Right lobe of liver (tissue), 6 donors: Measurements from ENCODE around the gene GABBR1. TPM values are rescaled to one million over a fixed set of nuclear protein-coding genes. Genes with fewer than 3 reads are reported as not detected.

Source experiments
- ATAC-seq, 4 donors: fragments of 200-7000 bp; cut with Tn5 transposase; one replicate each; pipeline ENCODE4 v1.9.1; 2020; ENCODE audit warnings: mild to moderate bottlenecking in 4 of 4, moderate library complexity in 4 of 4
- DNase-seq, 3 donors: peaks; one replicate each; pipeline ENCODE4 v3.0.0-alpha.2; 2020
- H3K27ac ChIP-seq, 3 donors: fragments of 200-600 bp; one replicate each; pipeline ENCODE4 v1.8.0; 2022
- H3K27me3 ChIP-seq, 2 donors: fragments of 200-600 bp; one replicate each; pipeline ENCODE4 v1.8.0; 2022
- H3K36me3 ChIP-seq, 4 donors: fragments of 200-600 bp; sonication (generic) in 1 of 4; one replicate each; pipeline versions ENCODE4 v1.5.1 to v1.8.0; 2017 to 2022; ENCODE audit warnings: control low read depth in 1 of 4
- H3K4me1 ChIP-seq, 4 donors: fragments of 200-600 bp; sonication (generic) in 1 of 4; one replicate each; pipeline versions ENCODE4 v1.5.1 to v1.8.0; 2017 to 2022; ENCODE audit warnings: control low read depth in 1 of 4
- H3K4me3 ChIP-seq, 3 donors: fragments of 200-600 bp; one replicate each; pipeline ENCODE4 v1.8.0; 2022
- H3K9me3 ChIP-seq, 4 donors: fragments of 200-600 bp; sonication (generic) in 1 of 4; one replicate each; pipeline versions ENCODE4 v1.5.1 to v1.8.0; 2017 to 2022; ENCODE audit warnings: control low read depth in 1 of 4
- CTCF ChIP-seq, 4 donors: fragments of 200-600 bp in 3 of 4; fragments of 450-650 bp in 1 of 4; IDR thresholded peaks; one replicate each; pipeline versions ENCODE4 v1.5.1 to v1.8.0; 2016 to 2022; ENCODE audit warnings: antibody characterized with exemption in 4 of 4, mild to moderate bottlenecking in 2 of 4
- POLR2A ChIP-seq: fragments of 450-650 bp; IDR thresholded peaks from one replicate; pipeline ENCODE4 v1.6.1; 2017; ENCODE audit warnings: antibody characterized with exemption, mild to moderate bottlenecking
- WGBS: methylation state at CpG from one replicate; pipeline ENCODE4 v1.1.6; 2018; ENCODE audit warnings: low coverage, low lambda C conversion rate; ENCODE audit not compliant: insufficient coverage; ENCODE audit errors: missing lambda C conversion rate; 5-methylcytosine and 5-hydroxymethylcytosine counted together
- intact Hi-C, 2 donors: fragments of 100-400 bp; cut with DNase I; formaldehyde crosslinking; loops; one replicate each; pipeline versions ENCODE4 v1.11.2 to v1.14.1; 2022
- small RNA-seq, 2 experiments: library from RNA; depleted of rRNA; stranded (forward); fragments of <200 nt; gene quantifications; one replicate each; pipeline ENCODE3, GENCODE V24; 2016
- total RNA-seq, 6 experiments: library from RNA; depleted of rRNA in 2 of 6; stranded (reverse); fragments of >200 nt in 2 of 6; fragmentation: NEBNext Ultra II Directional in 3 of 6; extraction: Animal tissue kit (Norgen Biotek cat#: 25700) in 3 of 6; gene quantifications; one replicate each; pipeline versions ENCODE4 v1.1.0 to v1.2.4, GENCODE V29; 2016 to 2023
- donor health status: DM: no; HTN: yes; CAD: no.
- donor health status: DM: no; HTN: no; CAD: no.
- donor health status: DM: no; HTN: no; CAD: no.
- donor health status: DM: no; HTN: yes; CAD: no.
- donor health status: DM: no; HTN: yes; CAD: no.

The GABBR1 gene
- total RNA-seq, 6 experiments from 2014 or later: 2.4 to 5.6 (median 4.9) TPM

- no peaks in the 10 kb centered on the region for H3K36me3 ChIP-seq
- no peaks in the 10 kb centered on the region for H3K4me1 ChIP-seq
- no peak for DNase-seq
- intact Hi-C loops: no loop called here
- ATAC-seq: no peak
- H3K4me3 ChIP-seq: no peak overlapping the region
- no peak overlapping the region for H3K27ac ChIP-seq
- H3K27me3 ChIP-seq: no peaks in the 10 kb centered on the region
- 67% methylated on average over 1 of the region's 1 CpG for WGBS
- TF ChIP-seq POLR2A (no peak), CTCF (IDR thresholded peaks at IDR 0.05) (no peak)
- no peaks in the 10 kb centered on the region for H3K9me3 ChIP-seq
These were observed 115.7 kb downstream of the GABBR1 start for GRCh38 chr6:29517245-29517644.

GRCh38 chr6:29516108-29516507, 116.9 kb downstream of the GABBR1 start:
- no peaks in the 10 kb centered on the region for H3K9me3 ChIP-seq
- DNase-seq (no peak), ATAC-seq (no peak)
- 44% methylated on average over 6 of the region's 6 CpGs for WGBS
- no peak overlapping the region for H3K4me3 ChIP-seq
- no peaks in the 10 kb centered on the region for H3K4me1 ChIP-seq
- no peaks in the 10 kb centered on the region for H3K27me3 ChIP-seq
- H3K36me3 ChIP-seq: no peaks in the 10 kb centered on the region
- intact Hi-C loops: no loop called here
- H3K27ac ChIP-seq: no peak overlapping the region
- no peak for TF ChIP-seq POLR2A
- TF ChIP-seq CTCF (IDR thresholded peaks at IDR 0.05): no peak

GRCh38 chr6:29510746-29511300, 122.2 kb downstream of the GABBR1 start:
- H3K9me3 ChIP-seq: no peaks in the 10 kb centered on the region
- DNase-seq (no peak), ATAC-seq (no peak)
- no peak overlapping the region for H3K4me3 ChIP-seq
- no peaks in the 10 kb centered on the region for H3K27me3 ChIP-seq
- no peaks in the 10 kb centered on the region for H3K4me1 ChIP-seq
- no peaks in the 10 kb centered on the region for H3K36me3 ChIP-seq
- no peak overlapping the region for H3K27ac ChIP-seq
- intact Hi-C loops: no loop called here
- 67% methylated on average over 2 of the region's 2 CpGs for WGBS
- no peak for TF ChIP-seq POLR2A
- no peak for TF ChIP-seq CTCF (IDR thresholded peaks at IDR 0.05)

- WGBS: 75% methylated on average over 4 of the region's 4 CpGs
- H3K4me3 ChIP-seq: no peak overlapping the region
- no peak overlapping the region for H3K27ac ChIP-seq
- TF ChIP-seq POLR2A (no peak), CTCF (IDR thresholded peaks at IDR 0.05) (no peak)
- no peaks in the 10 kb centered on the region for H3K27me3 ChIP-seq
- ATAC-seq: no peak
- no peaks in the 10 kb centered on the region for H3K36me3 ChIP-seq
- no peak for DNase-seq
- no peaks in the 10 kb centered on the region for H3K9me3 ChIP-seq
- intact Hi-C loops: no loop called here
- H3K4me1 ChIP-seq: no peaks in the 10 kb centered on the region
These were observed 122.8 kb downstream of the GABBR1 start for GRCh38 chr6:29510202-29510601.

Small RNA genes lying within 50 kb of the gene (small RNA-seq; reads per million reads assigned to genes)
- gene SNORD32B (0.52 to 0.97 reads per million in 2 experiments), gene SUMO2P1 (0 reads per million in 2 experiments), gene TMEM183AP1 (0 reads per million in 2 experiments)

Other genes with a start within 250 kb of the GABBR1 start
- not detected for gene OR12D2, start 237.6 kb downstream of the GABBR1 start, total RNA-seq
- gene OR12D1, start 218.3 kb downstream of the GABBR1 start, total RNA-seq: not detected
- gene OR10C1, start 193.9 kb downstream of the GABBR1 start, total RNA-seq: not detected
- not detected for gene OR11A1, start 176.1 kb downstream of the GABBR1 start, total RNA-seq
- gene OR2H1, start 176.0 kb downstream of the GABBR1 start, total RNA-seq: not detected
- not detected for gene MAS1L, start 145.2 kb downstream of the GABBR1 start, total RNA-seq
- 100 to 1,000 TPM in 1 of 6 experiments, 10 to 100 TPM in 3, 1 to 10 TPM in 2; 2.2 to 189 (median 37.1) TPM for gene UBD, start 73.5 kb downstream of the GABBR1 start, total RNA-seq
- gene OR2H2, start 48.1 kb downstream of the GABBR1 start, total RNA-seq: not detected
- not detected for gene MOG, start 23.9 kb upstream of the GABBR1 start, total RNA-seq
- gene ZFP57, start 48.0 kb upstream of the GABBR1 start, total RNA-seq: under 1 TPM in 2 of 6 experiments, not detected in 4; 0.11 to 0.31 TPM
- 10 to 100 TPM in 5 of 6 experiments, 1 to 10 TPM in 1; 9.8 to 41.3 (median 26.4) TPM for gene HLA-F, start 90.3 kb upstream of the GABBR1 start, total RNA-seq
- 1 to 10 TPM in 1 of 6 experiments, under 1 TPM in 1, not detected in 4; 0.20 to 2.0 TPM for gene HLA-G, start 194.6 kb upstream of the GABBR1 start, total RNA-seq